Lower lobe of right lung (tissue), 2 donors: Measurements from ENCODE around the gene ZFP64. TPM values are rescaled to one million over a fixed set of nuclear protein-coding genes. Genes with fewer than 3 reads are reported as not detected.

Experiments used
- ATAC-seq, 2 donors: fragments of 200-7000 bp; cut with Tn5 transposase; one replicate each; pipeline ENCODE4 v1.9.1; 2020 to 2022; ENCODE audit warnings: mild to moderate bottlenecking in 2 of 2, moderate library complexity in 2 of 2
- DNase-seq: peaks from one replicate; pipeline ENCODE4 v3.0.0-alpha.2; 2020
- H3K27ac ChIP-seq: fragments of 200-600 bp; one replicate; pipeline ENCODE4 v1.8.0; 2022
- H3K27me3 ChIP-seq: fragments of 200-600 bp; one replicate; pipeline ENCODE4 v1.8.0; 2022; ENCODE audit warnings: low read depth
- H3K36me3 ChIP-seq: fragments of 200-600 bp; one replicate; pipeline ENCODE4 v1.8.0; 2022; ENCODE audit warnings: mild to moderate bottlenecking
- H3K4me1 ChIP-seq: fragments of 200-600 bp; one replicate; pipeline ENCODE4 v1.8.0; 2022
- H3K4me3 ChIP-seq: fragments of 200-600 bp; one replicate; pipeline ENCODE4 v1.8.0; 2022; ENCODE audit warnings: mild to moderate bottlenecking
- H3K9me3 ChIP-seq: fragments of 200-600 bp; one replicate; pipeline ENCODE4 v1.8.0; 2022
- CTCF ChIP-seq: fragments of 200-600 bp; IDR thresholded peaks from one replicate; pipeline ENCODE4 v1.8.0; 2022; ENCODE audit warnings: antibody characterized with exemption, mild to moderate bottlenecking
- intact Hi-C: fragments of 100-400 bp; cut with DNase I; formaldehyde crosslinking; loops from one replicate; pipeline ENCODE4 v1.11.0; 2022
- total RNA-seq: library from RNA; stranded (reverse); fragmentation: NEBNext Ultra II Directional; extraction: Animal tissue kit (Norgen Biotek cat#: 25700); gene quantifications from one replicate; pipeline ENCODE4 v1.2.1, GENCODE V29; 2021
- donor health status: DM: no; HTN: yes; CAD: no; lungs with severe emphysema.

ZFP64 gene
- total RNA-seq, 1 donor from 2014 or later: 12.8 TPM

GRCh38 chr20:52181766-52182165 lies 9.8 kb downstream of the ZFP64 start:
- H3K9me3 ChIP-seq: no peaks in the 10 kb centered on the region
- no peak overlapping the region for H3K4me3 ChIP-seq
- H3K27me3 ChIP-seq: no peaks in the 10 kb centered on the region
- intact Hi-C loops: no loop called here
- ATAC-seq (no peak), DNase-seq (no peak)
- no peak for TF ChIP-seq CTCF
- H3K4me1 ChIP-seq: no peaks in the 10 kb centered on the region
- H3K27ac ChIP-seq: no peak overlapping the region
- H3K36me3 ChIP-seq: peaks cover 51% of the 10 kb centered on the region

- H3K4me1 ChIP-seq: no peaks in the 10 kb centered on the region
- intact Hi-C loops: no loop called here
- ATAC-seq (no peak), DNase-seq (no peak)
- H3K36me3 ChIP-seq: peaks cover 36% of the 10 kb centered on the region
- H3K27me3 ChIP-seq: no peaks in the 10 kb centered on the region
- no peak overlapping the region for H3K27ac ChIP-seq
- TF ChIP-seq CTCF: no peak
- no peak overlapping the region for H3K4me3 ChIP-seq
- H3K9me3 ChIP-seq: no peaks in the 10 kb centered on the region
Measured at GRCh38 chr20:52180180-52180840, 11.3 kb downstream of the ZFP64 start.

- H3K4me3 ChIP-seq: no peak overlapping the region
- no peak overlapping the region for H3K27ac ChIP-seq
- H3K36me3 ChIP-seq: peaks cover 29% of the 10 kb centered on the region
- no peak for ATAC-seq
- no peak for TF ChIP-seq CTCF
- DNase-seq: no peak
- H3K4me1 ChIP-seq: no peaks in the 10 kb centered on the region
- no peaks in the 10 kb centered on the region for H3K9me3 ChIP-seq
- intact Hi-C loops: no loop called here
- no peaks in the 10 kb centered on the region for H3K27me3 ChIP-seq
Measured at GRCh38 chr20:52179331-52180179, 12.0 kb downstream of the ZFP64 start.

GRCh38 chr20:52178691-52179090 lies 12.9 kb downstream of the ZFP64 start:
- intact Hi-C loops: no loop called here
- no peak for TF ChIP-seq CTCF
- H3K36me3 ChIP-seq: peaks cover 25% of the 10 kb centered on the region
- H3K27me3 ChIP-seq: no peaks in the 10 kb centered on the region
- H3K4me3 ChIP-seq: no peak overlapping the region
- ATAC-seq: no peak
- no peaks in the 10 kb centered on the region for H3K9me3 ChIP-seq
- DNase-seq: no peak
- H3K27ac ChIP-seq: no peak overlapping the region
- no peaks in the 10 kb centered on the region for H3K4me1 ChIP-seq

GRCh38 chr20:52175840-52176239 lies 15.7 kb downstream of the ZFP64 start:
- Histone ChIP-seq H3K36me3 (peaks cover 25% of the 10 kb centered on the region), H3K4me3 (no peak overlapping the region), H3K27me3 (no peaks in the 10 kb centered on the region), H3K9me3 (no peaks in the 10 kb centered on the region), H3K4me1 (no peaks in the 10 kb centered on the region), H3K27ac (no peak overlapping the region)
- DNase-seq (no peak), ATAC-seq (no peak)
- no peak for TF ChIP-seq CTCF
- intact Hi-C loops: no loop called here
